ENCODE measurements around the gene FXYD7.
"Not testable (repeated sequence)": the region's sequence is repeated elsewhere in the genome, so short reads cannot be mapped to it uniquely, and the experiment has no call there.

Gene FXYD7

GRCh38 chr19:35174226-35174625 is 31.2 kb downstream of the FXYD7 start:
- Histone ChIP-seq H3K4me1 (ENCODE audit: insufficient read depth, low read length) (no peaks in the 10 kb centered on the region), H3K27ac (ENCODE audit: low read depth, low read length) (no peak overlapping the region), H3K4me3 (ENCODE audit: low read depth in 1 of 2, low read length in 2 of 2) (no peak overlapping the region), H3K9ac (ENCODE audit: low read length) (no peak overlapping the region), H3K27me3 (ENCODE audit: control insufficient read depth in 1 of 2, insufficient read depth in 2 of 2, low read length in 2 of 2) (no peaks in the 10 kb centered on the region), H3K36me3 (ENCODE audit: insufficient read depth, low read length) (no peaks in the 10 kb centered on the region), H3K9me3 (ENCODE audit: low read length) (no peaks in the 10 kb centered on the region)

- no peaks in the 10 kb centered on the region for H3K4me1 ChIP-seq (ENCODE audit: insufficient read depth, low read length)
- no peaks in the 10 kb centered on the region for H3K27me3 ChIP-seq (ENCODE audit: control insufficient read depth in 1 of 2, insufficient read depth in 2 of 2, low read length in 2 of 2)
- H3K9me3 ChIP-seq (ENCODE audit: low read length), result no peaks in the 10 kb centered on the region
- H3K4me3 ChIP-seq (ENCODE audit: low read depth in 1 of 2, low read length in 2 of 2), result no peak overlapping the region
- no peak overlapping the region for H3K27ac ChIP-seq (ENCODE audit: low read depth, low read length)
- H3K9ac ChIP-seq (ENCODE audit: low read length), result no peak overlapping the region
- no peaks in the 10 kb centered on the region for H3K36me3 ChIP-seq (ENCODE audit: insufficient read depth, low read length)
Observed at GRCh38 chr19:35176181-35176570, 33.1 kb downstream of the FXYD7 start.

- no peaks in the 10 kb centered on the region for H3K4me1 ChIP-seq (ENCODE audit: insufficient read depth, low read length)
- no peak overlapping the region for H3K4me3 ChIP-seq (ENCODE audit: low read depth in 1 of 2, low read length in 2 of 2)
- no peaks in the 10 kb centered on the region for H3K36me3 ChIP-seq (ENCODE audit: insufficient read depth, low read length)
- H3K9me3 ChIP-seq (ENCODE audit: low read length), result no peaks in the 10 kb centered on the region
- H3K27me3 ChIP-seq (ENCODE audit: control insufficient read depth in 1 of 2, insufficient read depth in 2 of 2, low read length in 2 of 2), result peaks cover 0 to 4% of the 10 kb centered on the region in 2 donors
- no peak overlapping the region for H3K27ac ChIP-seq (ENCODE audit: low read depth, low read length)
- H3K9ac ChIP-seq (ENCODE audit: low read length), result no peak overlapping the region
Observed at GRCh38 chr19:35177377-35178274, 34.6 kb downstream of the FXYD7 start.

- Histone ChIP-seq H3K4me1 (ENCODE audit: insufficient read depth, low read length) (no peaks in the 10 kb centered on the region), H3K27ac (ENCODE audit: low read depth, low read length) (no peak overlapping the region), H3K27me3 (ENCODE audit: control insufficient read depth in 1 of 2, insufficient read depth in 2 of 2, low read length in 2 of 2) (peaks cover 0 to 5% of the 10 kb centered on the region in 2 donors)
Observed at GRCh38 chr19:35178701-35179100, 35.6 kb downstream of the FXYD7 start.

GRCh38 chr19:35179830-35180229 is 36.8 kb downstream of the FXYD7 start:
- no peaks in the 10 kb centered on the region for H3K4me1 ChIP-seq (ENCODE audit: insufficient read depth, low read length)

More at GRCh38 chr19:35178701-35179100, 35.6 kb downstream of the FXYD7 start:
- Histone ChIP-seq H3K9ac (ENCODE audit: low read length) (no peak overlapping the region), H3K4me3 (ENCODE audit: low read depth in 1 of 2, low read length in 2 of 2) (no peak overlapping the region), H3K9me3 (ENCODE audit: low read length) (no peaks in the 10 kb centered on the region), H3K36me3 (ENCODE audit: insufficient read depth, low read length) (no peaks in the 10 kb centered on the region)

GRCh38 chr19:35181387-35181786 is 38.3 kb downstream of the FXYD7 start:
- Histone ChIP-seq H3K36me3 (ENCODE audit: insufficient read depth, low read length) (no peaks in the 10 kb centered on the region), H3K27ac (ENCODE audit: low read depth, low read length) (no peak overlapping the region), H3K4me3 (ENCODE audit: low read depth in 1 of 2, low read length in 2 of 2) (no peak overlapping the region), H3K27me3 (ENCODE audit: control insufficient read depth in 1 of 2, insufficient read depth in 2 of 2, low read length in 2 of 2) (peaks cover 0 to 5% of the 10 kb centered on the region in 2 donors), H3K9ac (ENCODE audit: low read length) (no peak overlapping the region), H3K4me1 (ENCODE audit: insufficient read depth, low read length) (no peaks in the 10 kb centered on the region), H3K9me3 (ENCODE audit: low read length) (no peaks in the 10 kb centered on the region)

More at GRCh38 chr19:35179830-35180229, 36.8 kb downstream of the FXYD7 start:
- Histone ChIP-seq H3K9me3 (ENCODE audit: low read length) (no peaks in the 10 kb centered on the region), H3K27ac (ENCODE audit: low read depth, low read length) (no peak overlapping the region), H3K36me3 (ENCODE audit: insufficient read depth, low read length) (no peaks in the 10 kb centered on the region), H3K9ac (ENCODE audit: low read length) (no peak overlapping the region), H3K4me3 (ENCODE audit: low read depth in 1 of 2, low read length in 2 of 2) (no peak overlapping the region), H3K27me3 (ENCODE audit: control insufficient read depth in 1 of 2, insufficient read depth in 2 of 2, low read length in 2 of 2) (peaks cover 0 to 5% of the 10 kb centered on the region in 2 donors)

- Histone ChIP-seq H3K27me3 (ENCODE audit: control insufficient read depth in 1 of 2, insufficient read depth in 2 of 2, low read length in 2 of 2) (peaks cover 0 to 5% of the 10 kb centered on the region in 2 donors), H3K4me1 (ENCODE audit: insufficient read depth, low read length) (no peaks in the 10 kb centered on the region), H3K9ac (ENCODE audit: low read length) (no peak overlapping the region), H3K27ac (ENCODE audit: low read depth, low read length) (no peak overlapping the region), H3K4me3 (ENCODE audit: low read depth in 1 of 2, low read length in 2 of 2) (no peak overlapping the region), H3K9me3 (ENCODE audit: low read length) (no peaks in the 10 kb centered on the region), H3K36me3 (ENCODE audit: insufficient read depth, low read length) (no peaks in the 10 kb centered on the region)
Observed at GRCh38 chr19:35184267-35184666, 41.2 kb downstream of the FXYD7 start.

- Histone ChIP-seq H3K27me3 (ENCODE audit: control insufficient read depth in 1 of 2, insufficient read depth in 2 of 2, low read length in 2 of 2) (peaks cover 0 to 5% of the 10 kb centered on the region in 2 donors), H3K4me1 (ENCODE audit: insufficient read depth, low read length) (no peaks in the 10 kb centered on the region), H3K4me3 (ENCODE audit: low read depth in 1 of 2, low read length in 2 of 2) (no peak overlapping the region), H3K9ac (ENCODE audit: low read length) (no peak overlapping the region), H3K9me3 (ENCODE audit: low read length) (no peaks in the 10 kb centered on the region), H3K27ac (ENCODE audit: low read depth, low read length) (no peak overlapping the region), H3K36me3 (ENCODE audit: insufficient read depth, low read length) (no peaks in the 10 kb centered on the region)
Observed at GRCh38 chr19:35184884-35185283, 41.8 kb downstream of the FXYD7 start.

GRCh38 chr19:35194012-35194984 is 51.2 kb downstream of the FXYD7 start:
- no peak overlapping the region for H3K27ac ChIP-seq (ENCODE audit: low read depth, low read length)
- no peaks in the 10 kb centered on the region for H3K9me3 ChIP-seq (ENCODE audit: low read length)
- no peaks in the 10 kb centered on the region for H3K4me1 ChIP-seq (ENCODE audit: insufficient read depth, low read length)
- H3K9ac ChIP-seq (ENCODE audit: low read length), result no peak overlapping the region
- no peaks in the 10 kb centered on the region for H3K36me3 ChIP-seq (ENCODE audit: insufficient read depth, low read length)
- H3K4me3 ChIP-seq (ENCODE audit: low read depth in 1 of 2, low read length in 2 of 2), result no peak overlapping the region
- H3K27me3 ChIP-seq (ENCODE audit: control insufficient read depth in 1 of 2, insufficient read depth in 2 of 2, low read length in 2 of 2), result no peaks in the 10 kb centered on the region

GRCh38 chr19:35195830-35196229 is 52.8 kb downstream of the FXYD7 start:
- Histone ChIP-seq H3K9me3 (ENCODE audit: low read length) (no peaks in the 10 kb centered on the region), H3K9ac (ENCODE audit: low read length) (no peak overlapping the region)

GRCh38 chr19:35196861-35197260 is 53.8 kb downstream of the FXYD7 start:
- not testable (repeated sequence) for H3K4me1 ChIP-seq (ENCODE audit: insufficient read depth, low read length); H3K27me3 ChIP-seq (ENCODE audit: control insufficient read depth in 1 of 2, insufficient read depth in 2 of 2, low read length in 2 of 2); H3K36me3 ChIP-seq (ENCODE audit: insufficient read depth, low read length); H3K9me3 ChIP-seq (ENCODE audit: low read length); H3K9ac ChIP-seq (ENCODE audit: low read length); H3K27ac ChIP-seq (ENCODE audit: low read depth, low read length); H3K4me3 ChIP-seq (ENCODE audit: low read depth in 1 of 2, low read length in 2 of 2)

More at GRCh38 chr19:35195830-35196229, 52.8 kb downstream of the FXYD7 start:
- H3K4me3 ChIP-seq (ENCODE audit: low read depth in 1 of 2, low read length in 2 of 2), result no peak overlapping the region
- H3K27me3 ChIP-seq (ENCODE audit: control insufficient read depth in 1 of 2, insufficient read depth in 2 of 2, low read length in 2 of 2), result no peaks in the 10 kb centered on the region
- H3K27ac ChIP-seq (ENCODE audit: low read depth, low read length), result no peak overlapping the region
- H3K36me3 ChIP-seq (ENCODE audit: insufficient read depth, low read length), result no peaks in the 10 kb centered on the region
- H3K4me1 ChIP-seq (ENCODE audit: insufficient read depth, low read length), result no peaks in the 10 kb centered on the region
